Measurements from ENCODE around the gene KCNIP1. TPM values are rescaled to one million over a fixed set of nuclear protein-coding genes. Genes with fewer than 3 reads are reported as not detected.

KCNIP1 gene
- total RNA-seq, 1 experiment from 2014 or later, result not detected

GRCh38 chr5:170573114-170573513, 69.3 kb downstream of the KCNIP1 start:
- Histone ChIP-seq H3K9me3 (ENCODE audit: control insufficient read depth in 1 of 2, insufficient read depth in 1 of 2, low read depth in 1 of 2, low read length in 2 of 2) (peaks cover 0 to 6% of the 10 kb centered on the region in 2 experiments; a peak in 1 of 4 replicates), H3K4me2 (ENCODE audit: low read length) (no peak overlapping the region), H3K4me3 (replicated peaks in 1 of 2; ENCODE audit: low read depth in 1 of 2, low read length in 2 of 2) (no peak overlapping the region), H4K20me1 (ENCODE audit: insufficient read depth) (no peaks in the 10 kb centered on the region), H2AFZ (ENCODE audit: low read depth, low read length, poor library complexity, severe bottlenecking) (no peak overlapping the region), H3K27me3 (ENCODE audit: insufficient read depth, low read length) (peaks cover 77% of the 10 kb centered on the region), H3K9ac (ENCODE audit: low read length) (no peak overlapping the region), H3K79me2 (ENCODE audit: insufficient read depth, low read length) (no peaks in the 10 kb centered on the region), H3K27ac (ENCODE audit: low read depth, low read length) (no peak overlapping the region), H3K9me2 (ENCODE audit: insufficient read depth) (no peaks in the 10 kb centered on the region), H3K4me1 (ENCODE audit: control insufficient read depth in 1 of 2, insufficient read depth in 2 of 2, low read length in 2 of 2) (no peaks in the 10 kb centered on the region), H3K36me3 (ENCODE audit: control insufficient read depth in 1 of 2, insufficient read depth in 2 of 2, low read length in 2 of 2) (no peaks in the 10 kb centered on the region)
- DNase-seq (ENCODE audit: low read depth, low spot score) (no peak), ATAC-seq (no peak)
- ChIA-PET CTCF (no interaction called here), RAD21 (ENCODE audit: low non-redundant PET in 1 of 2, low total read pairs in 2 of 2, uncharacterized antibody in 2 of 2, unreplicated experiment in 2 of 2) (no interaction called here), POLR2A (no interaction called here)
- no TSS peak for BruUV-seq (replicated peaks)
- TF ChIP-seq ZNF274 (IDR thresholded peaks at IDR 0.05; ENCODE audit: low read depth, low read length) (no peak), ELF1 (IDR thresholded peaks at IDR 0.05; ENCODE audit: borderline replicate concordance, low read depth) (no peak), FOSL1 (IDR thresholded peaks at IDR 0.05; ENCODE audit: low read depth) (no peak), SIN3A (IDR thresholded peaks at IDR 0.05; ENCODE audit: low read depth) (no peak), JUND (IDR thresholded peaks at IDR 0.05) (no peak), TCF7L2 (IDR thresholded peaks at IDR 0.05; ENCODE audit: borderline replicate concordance, extremely low read depth, insufficient read depth, insufficient read length) (no peak), EZH2 (IDR thresholded peaks at IDR 0.05) (no peak; the same call in 1 of the 2 replicates)
- intact Hi-C loops (cut with micrococcal nuclease), result no loop called here

- POLR2A ChIA-PET, result no interaction called here
- ATAC-seq, result no peak
- no peak for TF ChIP-seq REST (IDR thresholded peaks at IDR 0.05; ENCODE audit: low read depth)
- no peak for TF ChIP-seq ELF1 (IDR thresholded peaks at IDR 0.05; ENCODE audit: borderline replicate concordance, low read depth)
- no peak for TF ChIP-seq FOSL1 (IDR thresholded peaks at IDR 0.05; ENCODE audit: low read depth)
- TF ChIP-seq JUND (IDR thresholded peaks at IDR 0.05), result no peak
- no peak for TF ChIP-seq SP1 (IDR thresholded peaks at IDR 0.05; ENCODE audit: low read depth)
- TF ChIP-seq MAX (IDR thresholded peaks at IDR 0.05), result no peak
- TF ChIP-seq, protein P1, sequence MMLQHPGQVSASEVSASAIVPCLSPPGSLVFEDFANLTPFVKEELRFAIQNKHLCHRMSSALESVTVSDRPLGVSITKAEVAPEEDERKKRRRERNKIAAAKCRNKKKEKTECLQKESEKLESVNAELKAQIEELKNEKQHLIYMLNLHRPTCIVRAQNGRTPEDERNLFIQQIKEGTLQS (IDR thresholded peaks at IDR 0.05), result no peak
- no peak for TF ChIP-seq ZNF274 (IDR thresholded peaks at IDR 0.05; ENCODE audit: low read depth, low read length)
- TF ChIP-seq ZFX (IDR thresholded peaks at IDR 0.05), result no peak
- no peak for TF ChIP-seq POLR2A (IDR thresholded peaks at IDR 0.05; ENCODE audit: borderline replicate concordance, extremely low read depth, insufficient read depth, insufficient read length)
- TF ChIP-seq CEBPB (IDR thresholded peaks at IDR 0.05; ENCODE audit: low read depth), result no peak
- no peak for TF ChIP-seq SRF (IDR thresholded peaks at IDR 0.05; ENCODE audit: low read depth)
- TF ChIP-seq POLR2AphosphoS5 (IDR thresholded peaks at IDR 0.05; ENCODE audit: low read depth, low read length), result no peak
- no peak for TF ChIP-seq EGR1 (IDR thresholded peaks at IDR 0.05; ENCODE audit: low read depth)
- Histone ChIP-seq H3K9me2 (ENCODE audit: insufficient read depth) (no peaks in the 10 kb centered on the region), H3K27ac (ENCODE audit: low read depth, low read length) (no peak overlapping the region), H3K4me1 (ENCODE audit: control insufficient read depth in 1 of 2, insufficient read depth in 2 of 2, low read length in 2 of 2) (no peaks in the 10 kb centered on the region), H2AFZ (ENCODE audit: low read depth, low read length, poor library complexity, severe bottlenecking) (no peak overlapping the region), H3K27me3 (ENCODE audit: insufficient read depth, low read length) (peaks cover 73% of the 10 kb centered on the region), H3K36me3 (ENCODE audit: control insufficient read depth in 1 of 2, insufficient read depth in 2 of 2, low read length in 2 of 2) (no peaks in the 10 kb centered on the region), H3K9ac (ENCODE audit: low read length) (no peak overlapping the region), H3K4me3 (replicated peaks in 1 of 2; ENCODE audit: low read depth in 1 of 2, low read length in 2 of 2) (no peak overlapping the region), H3K9me3 (ENCODE audit: control insufficient read depth in 1 of 2, insufficient read depth in 1 of 2, low read depth in 1 of 2, low read length in 2 of 2) (peaks cover 0 to 7% of the 10 kb centered on the region in 2 experiments; a peak in 1 of 4 replicates), H3K4me2 (ENCODE audit: low read length) (no peak overlapping the region), H4K20me1 (ENCODE audit: insufficient read depth) (no peaks in the 10 kb centered on the region), H3K79me2 (ENCODE audit: insufficient read depth, low read length) (no peaks in the 10 kb centered on the region)
- DNase-seq (ENCODE audit: low read depth, low spot score), result no peak
- BruUV-seq (replicated peaks), result no TSS peak
- intact Hi-C loops (cut with micrococcal nuclease), result no loop called here
- RAD21 ChIA-PET (ENCODE audit: low non-redundant PET in 1 of 2, low total read pairs in 2 of 2, uncharacterized antibody in 2 of 2, unreplicated experiment in 2 of 2), result no interaction called here
- CTCF ChIA-PET, result no interaction called here
These were observed 69.8 kb downstream of the KCNIP1 start for GRCh38 chr5:170573660-170574059.
